Sigmoid colon (tissue), 4 donors: ENCODE measurements around the gene CARD19.

Experiments used
- CTCF ChIP-seq, 4 experiments: fragments of 450-650 bp in 3 of 4; fragments of 200-600 bp in 1 of 4; IDR thresholded peaks; one replicate each; pipeline ENCODE4 v1.5.1; 2016 to 2019; ENCODE audit warnings: antibody characterized with exemption in 4 of 4, mild to moderate bottlenecking in 3 of 4, moderate library complexity in 2 of 4
- EP300 ChIP-seq, 4 donors: sonication (generic); formaldehyde crosslinking; IDR thresholded peaks; one replicate each; pipeline ENCODE4 v1.6.1; 2017; ENCODE audit warnings: antibody characterized with exemption in 4 of 4
- POLR2A ChIP-seq, 2 donors: fragments of 450-650 bp; IDR thresholded peaks; one replicate each; pipeline ENCODE4 v1.6.1; 2016; ENCODE audit warnings: antibody characterized with exemption in 2 of 2, mild to moderate bottlenecking in 2 of 2, moderate library complexity in 2 of 2
- POLR2AphosphoS5 ChIP-seq, 4 donors: sonication (generic); formaldehyde crosslinking; IDR thresholded peaks; one replicate each; pipeline ENCODE4 v1.6.1; 2017; ENCODE audit warnings: antibody characterized with exemption in 4 of 4

- peak; percentile 51 to 69 (median 54) for TF ChIP-seq POLR2AphosphoS5 (IDR thresholded peaks at IDR 0.05)
- no peak for TF ChIP-seq CTCF (IDR thresholded peaks at IDR 0.05)
- peak in 1 of 2 donors; percentile 33 for TF ChIP-seq POLR2A (IDR thresholded peaks at IDR 0.05)
- TF ChIP-seq EP300 (IDR thresholded peaks at IDR 0.05) = peak in 1 of 4 donors; percentile 2
Measured at GRCh38 chr9:93133681-93134014, 37.6 kb downstream of the CARD19 start.
